ENCODE data around the gene SLC30A3. TPM values are rescaled to one million over a fixed set of nuclear protein-coding genes. Genes with fewer than 3 reads are reported as not detected.

SLC30A3 gene
- total RNA-seq = not detected in 2 replicates

GRCh38 chr2:27262379-27263286, at the start of gene SLC30A3:
Gene SLC30A3 (minus strand): TSS chr2:27263047. CDS start chr2:27262906, 141 bp downstream.

GRCh38 chr2:27308359-27308881, 45.6 kb upstream of the SLC30A3 start, which contains the start of gene UCN:
Gene UCN (minus strand): TSS chr2:27308445. CDS start chr2:27307895, 550 bp downstream.

GRCh38 chr2:27281855-27282559, 19.2 kb upstream of the SLC30A3 start, which contains the start of gene TRIM54:
Gene TRIM54 (plus strand): TSS chr2:27282429. CDS start chr2:27282732, 303 bp downstream.

GRCh38 chr2:27275211-27276150, 12.6 kb upstream of the SLC30A3 start, which contains the start of gene DNAJC5G:
Gene DNAJC5G (plus strand): TSS chr2:27275433. CDS start chr2:27276729, 1,296 bp downstream.

GRCh38 chr2:27217173-27218121, 45.4 kb downstream of the SLC30A3 start, which contains the start of gene CAD:
Gene CAD (plus strand): TSS chr2:27217369. CDS start chr2:27217552, 183 bp downstream.

GRCh38 chr2:27211943-27212625, 50.8 kb downstream of the SLC30A3 start, which contains the start of the genes ATRAID and SLC5A6:
Gene ATRAID (plus strand): TSS chr2:27212041. CDS start chr2:27212369, 328 bp downstream.
Gene SLC5A6 (minus strand): TSS chr2:27212268. CDS start chr2:27207650, 4,618 bp downstream.

Other genes with a start within 250 kb of the SLC30A3 start
- 53.6 and 71.9 TPM in 2 replicates for gene TMEM214, start 230.1 kb downstream of the SLC30A3 start, total RNA-seq
- gene AGBL5, start 211.4 kb downstream of the SLC30A3 start, total RNA-seq = 16.5 and 22.3 TPM in 2 replicates
- gene OST4, start 191.4 kb downstream of the SLC30A3 start, total RNA-seq = 193 and 258 TPM in 2 replicates
- 36.7 and 51.6 TPM in 2 replicates for gene EMILIN1, start 184.4 kb downstream of the SLC30A3 start, total RNA-seq
- gene KHK, start 176.3 kb downstream of the SLC30A3 start, total RNA-seq = 1.4 and 1.5 TPM in 2 replicates
- gene CGREF1, start 143.9 kb downstream of the SLC30A3 start, total RNA-seq = 7.2 and 14.3 TPM in 2 replicates
- under 0.01 TPM in 1 of 2 replicates, not detected in the other for gene ABHD1, start 139.2 kb downstream of the SLC30A3 start, total RNA-seq
- 37.8 and 48.1 TPM in 2 replicates for gene PREB, start 128.4 kb downstream of the SLC30A3 start, total RNA-seq
- gene PRR30, start 123.6 kb downstream of the SLC30A3 start, total RNA-seq = not detected in 2 replicates
- gene TCF23, start 114.0 kb downstream of the SLC30A3 start, total RNA-seq = not detected in 2 replicates
- 113 and 144 TPM in 2 replicates for gene ATRAID, start 51.0 kb downstream of the SLC30A3 start, total RNA-seq
- 43.6 and 48.1 TPM in 2 replicates for gene SLC5A6, start 50.8 kb downstream of the SLC30A3 start, total RNA-seq
- 40.1 and 62.4 TPM in 2 replicates for gene CAD, start 45.7 kb downstream of the SLC30A3 start, total RNA-seq
- gene DNAJC5G, start 12.4 kb upstream of the SLC30A3 start, total RNA-seq = not detected in 2 replicates
- not detected in 2 replicates for gene TRIM54, start 19.4 kb upstream of the SLC30A3 start, total RNA-seq
- 0.59 and 0.73 TPM in 2 replicates for gene UCN, start 45.4 kb upstream of the SLC30A3 start, total RNA-seq
- gene MPV17, start 60.0 kb upstream of the SLC30A3 start, total RNA-seq = 88.8 and 100 TPM in 2 replicates
- 40.4 and 54.9 TPM in 2 replicates for gene GTF3C2, start 93.7 kb upstream of the SLC30A3 start, total RNA-seq
- gene EIF2B4, start 107.3 kb upstream of the SLC30A3 start, total RNA-seq = 26.2 and 28.3 TPM in 2 replicates
- 134 and 139 TPM in 2 replicates for gene SNX17, start 107.6 kb upstream of the SLC30A3 start, total RNA-seq
- gene ZNF513, start 117.7 kb upstream of the SLC30A3 start, total RNA-seq = 5.7 and 6.6 TPM in 2 replicates
- 73.5 and 102 TPM in 2 replicates for gene PPM1G, start 146.5 kb upstream of the SLC30A3 start, total RNA-seq
- 89.7 and 101 TPM in 2 replicates for gene NRBP1, start 165.6 kb upstream of the SLC30A3 start, total RNA-seq
- gene KRTCAP3, start 179.3 kb upstream of the SLC30A3 start, total RNA-seq = 0.39 TPM in 1 of 2 replicates, not detected in the other
- 26.6 and 27.6 TPM in 2 replicates for gene IFT172, start 226.7 kb upstream of the SLC30A3 start, total RNA-seq
- gene FNDC4, start 232.2 kb upstream of the SLC30A3 start, total RNA-seq = 8.4 and 11.0 TPM in 2 replicates
- gene GCKR, start 233.8 kb upstream of the SLC30A3 start, total RNA-seq = 0.73 TPM in 1 of 2 replicates, not detected in the other